Neural cell (in vitro differentiated cells): ENCODE data around the gene SPINDOC. TPM values are rescaled to one million over a fixed set of nuclear protein-coding genes. Genes with fewer than 3 reads are reported as not detected.

Source experiments
- H2AFZ ChIP-seq: fragments of 200-600, 300-800 bp; sonication (generic), shearing (Covaris generic); 2 replicates; pipeline ENCODE4 v1.6.0; 2014; ENCODE audit warnings: low read depth, mild to moderate bottlenecking, antibody characterized with exemption, low read length, moderate library complexity
- H3F3A ChIP-seq: fragments of 200-600 bp; shearing (Covaris generic); 2 replicates; pipeline ENCODE4 v1.6.1; 2016; ENCODE audit warnings: mild to moderate bottlenecking, moderate library complexity, mixed read lengths, antibody characterized with exemption, low read length; ENCODE audit not compliant: insufficient read depth, poor library complexity, severe bottlenecking
- H3K27ac ChIP-seq: fragments of 200-600, 300-800 bp; sonication (generic), shearing (Covaris generic); 2 replicates; pipeline ENCODE4 v1.5.1; 2014; ENCODE audit warnings: mild to moderate bottlenecking, low read length, moderate library complexity
- H3K27me3 ChIP-seq: fragments of 300-800, 200-600 bp; sonication (generic), shearing (Covaris generic); 2 replicates; pipeline ENCODE4 v1.6.0; 2014; ENCODE audit warnings: mild to moderate bottlenecking, low read depth, low read length, moderate library complexity; ENCODE audit not compliant: insufficient read depth
- H3K36me3 ChIP-seq: fragments of 300-800, 200-600 bp; sonication (generic), shearing (Covaris generic); 2 replicates; pipeline ENCODE4 v1.5.1; 2014; ENCODE audit warnings: mild to moderate bottlenecking, antibody characterized with exemption, low read length, moderate library complexity; ENCODE audit not compliant: insufficient read depth
- H3K4me2 ChIP-seq: fragments of 300-800, 200-600 bp; sonication (generic), shearing (Covaris generic); 2 replicates; pipeline ENCODE4 v1.6.0; 2014; ENCODE audit warnings: mild to moderate bottlenecking, low read length
- H3K4me3 ChIP-seq: fragments of 300-800, 200-600 bp; sonication (generic), shearing (Covaris generic); 2 replicates; pipeline ENCODE4 v1.5.1; 2014; ENCODE audit warnings: mild to moderate bottlenecking, low read length, moderate library complexity
- H3K79me2 ChIP-seq: fragments of 200-600 bp; shearing (Covaris generic); replicated peaks from 2 replicates; pipeline ENCODE4 v1.6.0; 2014; ENCODE audit warnings: mild to moderate bottlenecking, low read length, moderate library complexity; ENCODE audit not compliant: insufficient read depth
- H3K9ac ChIP-seq: fragments of 300-800, 200-600 bp; sonication (generic), shearing (Covaris generic); 2 replicates; pipeline ENCODE4 v1.6.1; 2016; ENCODE audit warnings: mild to moderate bottlenecking, low read length, mixed read lengths
- H3K9me2 ChIP-seq: fragments of 200-600 bp; shearing (Covaris generic); 2 replicates; pipeline ENCODE4 v1.6.1; 2016; ENCODE audit warnings: mild to moderate bottlenecking, low read length, mixed read lengths; ENCODE audit not compliant: insufficient read depth
- H3K9me3 ChIP-seq: fragments of 200-600, 300-800 bp; sonication (generic), shearing (Covaris generic); 2 replicates; pipeline ENCODE4 v1.6.1; 2016; ENCODE audit warnings: mild to moderate bottlenecking, mixed run types, low read length, moderate library complexity, mixed read lengths
- H4K20me1 ChIP-seq: fragments of 200-600 bp; shearing (Covaris generic); 2 replicates; pipeline ENCODE4 v1.6.1; 2016; ENCODE audit warnings: mild to moderate bottlenecking, mixed run types; ENCODE audit not compliant: insufficient read depth
- CTCF ChIP-seq: fragments of 450-650 bp; IDR thresholded peaks from 2 replicates; pipeline ENCODE4 v1.5.1; 2014; ENCODE audit warnings: antibody characterized with exemption, mild to moderate bottlenecking, moderate library complexity; ENCODE audit not compliant: poor library complexity, severe bottlenecking
- EP300 ChIP-seq: fragments of 450-650 bp; conservative IDR thresholded peaks from 2 replicates; pipeline ENCODE4 v1.6.1; 2014; ENCODE audit warnings: antibody characterized with exemption, mild to moderate bottlenecking, moderate library complexity; ENCODE audit not compliant: poor library complexity, severe bottlenecking
- EZH2 ChIP-seq: fragments of 200-600, 300-800 bp; shearing (Covaris generic), sonication (generic); IDR thresholded peaks from 2 replicates; pipeline ENCODE4 v1.6.1; 2014; ENCODE audit warnings: antibody characterized with exemption, low read length, borderline replicate concordance, mild to moderate bottlenecking; ENCODE audit not compliant: insufficient read depth, poor library complexity, severe bottlenecking
- MXI1 ChIP-seq: fragments of 450-650 bp; conservative IDR thresholded peaks from 2 replicates; pipeline ENCODE4 v1.6.1; 2014; ENCODE audit warnings: antibody characterized with exemption, mild to moderate bottlenecking; ENCODE audit not compliant: poor library complexity, severe bottlenecking
- POLR2AphosphoS5 ChIP-seq: IDR thresholded peaks from 2 replicates; pipeline ENCODE4 v1.6.1; 2012
- RAD21 ChIP-seq: fragments of 450-650 bp; conservative IDR thresholded peaks from 2 replicates; pipeline ENCODE4 v1.6.1; 2014; ENCODE audit warnings: antibody characterized with exemption, mild to moderate bottlenecking, moderate library complexity
- REST ChIP-seq: IDR thresholded peaks from 2 replicates; pipeline ENCODE4 v1.6.1; 2012; ENCODE audit warnings: borderline replicate concordance
- SMC3 ChIP-seq: fragments of 450-650 bp; conservative IDR thresholded peaks from 2 replicates; pipeline ENCODE4 v1.6.1; 2014; ENCODE audit warnings: antibody characterized with exemption, mild to moderate bottlenecking, moderate library complexity; ENCODE audit not compliant: poor library complexity
- TAF1 ChIP-seq: IDR thresholded peaks from 2 replicates; pipeline ENCODE4 v1.6.1; 2012; ENCODE audit warnings: low read depth
- polyA minus RNA-seq: library from RNA; depleted of rRNA, polyadenylated mRNA; stranded (reverse); fragments of >200 nt; gene quantifications from 2 replicates; pipeline ENCODE4 v1.2.3, GENCODE V29; 2014
- polyA plus RNA-seq: library from polyadenylated mRNA; depleted of rRNA; stranded (reverse); fragments of >200 nt; gene quantifications from 2 replicates; pipeline ENCODE4 v1.2.3, GENCODE V29; 2014

SPINDOC gene
- polyA plus RNA-seq = 20.3 and 27.2 TPM in 2 replicates
- polyA minus RNA-seq = 27.4 and 33.8 TPM in 2 replicates

GRCh38 chr11:63813035-63813562, at the start of gene SPINDOC:
Gene SPINDOC, plus strand, starts transcription at chr11:63813456. Its CDS starts 231 bp downstream, at chr11:63813687.
- Histone ChIP-seq H3K9me2 (no peaks in the 10 kb centered on the region), H3K9ac (peak within 1 kb of the TSS; percentile 92), H3K4me2 (peak within 1 kb of the TSS; percentile 90), H2AFZ (peak within 1 kb of the TSS; percentile 76), H3K4me3 (peak within 1 kb of the TSS; percentile 99), H3K79me2 (peaks cover 43% of the 10 kb centered on the region), H3K36me3 (no peaks in the 10 kb centered on the region), H4K20me1 (no peaks in the 10 kb centered on the region), H3K27me3 (no peaks in the 10 kb centered on the region), H3K27ac (peak within 1 kb of the TSS; percentile 80), H3F3A (peaks cover 5% of the 10 kb centered on the region), H3K9me3 (no peaks in the 10 kb centered on the region)
- TF ChIP-seq RAD21 = peak; percentile 7
- TF ChIP-seq REST = no peak
- TF ChIP-seq EZH2 = no peak
- no peak for TF ChIP-seq POLR2AphosphoS5
- peak; percentile 9 for TF ChIP-seq SMC3
- no peak for TF ChIP-seq CTCF

- H3K9ac ChIP-seq = peak overlapping the region; percentile 76
- H3K36me3 ChIP-seq = no peaks in the 10 kb centered on the region
- H3K9me3 ChIP-seq = no peaks in the 10 kb centered on the region
- no peaks in the 10 kb centered on the region for H3K27me3 ChIP-seq
- H2AFZ ChIP-seq = no peak overlapping the region
- peak overlapping the region; percentile 39 for H3K4me2 ChIP-seq
- H3K9me2 ChIP-seq = no peaks in the 10 kb centered on the region
- H4K20me1 ChIP-seq = peaks cover 3% of the 10 kb centered on the region
- H3K27ac ChIP-seq = peak overlapping the region; percentile 70
- TF ChIP-seq CTCF = no peak
- TF ChIP-seq SMC3 = no peak
- no peak for TF ChIP-seq REST
- TF ChIP-seq EZH2 = no peak
- TF ChIP-seq POLR2AphosphoS5 = no peak
- TF ChIP-seq RAD21 = no peak
- no peak for TF ChIP-seq TAF1
- no peak for TF ChIP-seq MXI1
- TF ChIP-seq EP300 = no peak
- H3K4me3 ChIP-seq = peak overlapping the region; percentile 70
- peaks cover 57% of the 10 kb centered on the region for H3K79me2 ChIP-seq
- H3F3A ChIP-seq = no peaks in the 10 kb centered on the region
Measured at GRCh38 chr11:63763496-63764339, 49.5 kb upstream of the SPINDOC start.
